Bronchial epithelial cell (primary cell): ENCODE measurements around the gene RAVER2. TPM values are rescaled to one million over a fixed set of nuclear protein-coding genes. Genes with fewer than 3 reads are reported as not detected.
A peak's percentile ranks its signal among the peaks of the same experiment; 100 is the strongest.

ENCODE experiments used
- DNase-seq: peaks from one replicate; pipeline ENCODE4 v3.0.0-alpha.2; 2010; ENCODE audit warnings: low read depth
- FAIRE-seq: peaks from 2 replicates; lab custom pipeline; 2011; peaks lifted over from hg19 to GRCh38; lab: Jason Lieb, UNC
- H3K27me3 ChIP-seq: 2 replicates; pipeline ENCODE4 v1.5.1; 2011; ENCODE audit warnings: low read length; ENCODE audit not compliant: control insufficient read depth, insufficient read depth
- H3K36me3 ChIP-seq: 2 replicates; pipeline ENCODE4 v1.5.1; 2011; ENCODE audit warnings: low read length; ENCODE audit not compliant: control insufficient read depth, insufficient read depth
- H3K4me3 ChIP-seq: 2 replicates; pipeline ENCODE4 v1.5.1; 2011; ENCODE audit warnings: mild to moderate bottlenecking, low read depth, low read length, control low read depth
- total RNA-seq: library from RNA; depleted of rRNA; stranded (reverse); fragments of >200 nt; gene quantifications from 2 replicates; pipeline ENCODE4 v1.2.1, GENCODE V29; 2014
- TF ChIP-seq, protein P1 (sequence below): IDR thresholded peaks from 2 replicates; pipeline ENCODE4 v1.5.1; 2011; ENCODE audit warnings: mild to moderate bottlenecking, moderate library complexity, low read length, control low read depth, inconsistent platforms; ENCODE audit not compliant: insufficient read depth, severe bottlenecking

RAVER2 gene
- total RNA-seq, 1 donor from 2014 or later = 5.3 TPM

DNA sequence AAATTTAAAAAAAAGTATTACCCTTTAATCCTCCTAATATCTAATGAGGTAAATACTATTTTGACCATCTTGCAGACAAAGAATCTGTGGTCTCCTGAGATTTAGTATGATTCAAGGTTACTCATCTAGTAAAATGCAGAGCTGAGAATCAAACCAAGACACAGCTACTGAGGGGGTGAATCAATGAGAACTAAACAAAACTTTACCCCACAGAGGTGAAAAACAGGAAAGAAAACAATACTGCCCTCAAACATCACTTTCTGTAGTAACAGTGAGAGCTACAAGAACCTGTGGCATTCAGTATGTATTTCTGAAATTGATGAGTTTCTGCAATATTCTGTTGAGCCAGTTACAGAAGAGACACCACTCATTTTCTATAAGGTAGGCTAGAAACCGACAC, 136.4 kb downstream of the RAVER2 start:
- DNase-seq = peak; percentile 51
- Histone ChIP-seq H3K27me3 (no peaks in the 10 kb centered on the region), H3K36me3 (peaks cover 4% of the 10 kb centered on the region), H3K4me3 (no peak overlapping the region)
- TF ChIP-seq, protein P1, sequence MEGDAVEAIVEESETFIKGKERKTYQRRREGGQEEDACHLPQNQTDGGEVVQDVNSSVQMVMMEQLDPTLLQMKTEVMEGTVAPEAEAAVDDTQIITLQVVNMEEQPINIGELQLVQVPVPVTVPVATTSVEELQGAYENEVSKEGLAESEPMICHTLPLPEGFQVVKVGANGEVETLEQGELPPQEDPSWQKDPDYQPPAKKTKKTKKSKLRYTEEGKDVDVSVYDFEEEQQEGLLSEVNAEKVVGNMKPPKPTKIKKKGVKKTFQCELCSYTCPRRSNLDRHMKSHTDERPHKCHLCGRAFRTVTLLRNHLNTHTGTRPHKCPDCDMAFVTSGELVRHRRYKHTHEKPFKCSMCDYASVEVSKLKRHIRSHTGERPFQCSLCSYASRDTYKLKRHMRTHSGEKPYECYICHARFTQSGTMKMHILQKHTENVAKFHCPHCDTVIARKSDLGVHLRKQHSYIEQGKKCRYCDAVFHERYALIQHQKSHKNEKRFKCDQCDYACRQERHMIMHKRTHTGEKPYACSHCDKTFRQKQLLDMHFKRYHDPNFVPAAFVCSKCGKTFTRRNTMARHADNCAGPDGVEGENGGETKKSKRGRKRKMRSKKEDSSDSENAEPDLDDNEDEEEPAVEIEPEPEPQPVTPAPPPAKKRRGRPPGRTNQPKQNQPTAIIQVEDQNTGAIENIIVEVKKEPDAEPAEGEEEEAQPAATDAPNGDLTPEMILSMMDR = no peak
- no peak for FAIRE-seq

Other genes with a start within 250 kb of the RAVER2 start
- 55.8 and 63.0 TPM in 2 replicates for gene JAK1, start 221.5 kb downstream of the RAVER2 start, total RNA-seq